ENCODE measurements around the gene DEPDC5.

DNA sequence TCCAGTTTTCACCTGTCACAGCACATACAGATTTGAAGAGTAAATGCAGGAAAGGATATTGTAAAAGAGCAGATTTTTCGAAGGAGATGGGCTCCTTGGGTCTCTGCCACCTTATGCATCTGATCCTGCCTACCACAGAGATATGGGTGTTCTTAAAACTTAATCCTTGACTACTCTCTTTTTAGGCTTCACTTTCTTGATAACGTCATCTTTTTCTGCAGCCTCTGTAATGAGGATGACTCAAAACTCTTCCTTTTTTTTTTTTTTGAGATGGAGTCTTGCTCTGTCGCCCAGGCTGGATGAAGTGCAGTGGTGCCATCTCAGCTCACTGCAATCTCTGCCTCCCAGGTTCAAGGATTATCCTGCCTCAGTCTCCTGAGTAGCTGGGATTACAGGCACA, 11.7 kb upstream of the DEPDC5 start:
- TF ChIP-seq EZH2 (IDR thresholded peaks at IDR 0.05; ENCODE audit: insufficient read depth, poor library complexity, severe bottlenecking) (no peak), EZH2phosphoT487 (IDR thresholded peaks at IDR 0.05; ENCODE audit: insufficient read depth, low read depth) (no peak)

All from GM23248 (cell line).